ENCODE measurements around the gene EHBP1. TPM values are rescaled to one million over a fixed set of nuclear protein-coding genes. Genes with fewer than 3 reads are reported as not detected.

The EHBP1 gene
- total and polyA plus RNA-seq, 2 donors (not counting 1 experiment from before 2014, with no cell fraction given) = 129 to 191 TPM

DNA sequence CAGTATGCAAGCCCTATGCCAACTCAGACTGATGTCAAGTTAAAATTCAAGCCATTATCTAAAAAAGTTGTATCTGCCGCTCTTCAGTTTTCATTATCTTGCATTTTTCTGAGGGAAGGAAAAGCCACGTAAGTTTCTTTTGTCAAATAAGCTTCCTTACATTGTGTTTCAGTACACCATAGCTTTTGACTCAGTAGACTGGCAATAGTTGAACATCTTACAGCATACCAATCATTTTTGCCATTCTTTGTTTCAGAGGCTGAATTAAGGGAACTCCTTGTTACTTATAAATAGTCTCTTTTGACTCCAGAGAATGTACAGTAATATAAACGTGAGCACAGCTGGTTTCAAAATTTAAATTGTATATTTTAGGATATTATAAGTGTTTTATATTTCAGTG, 120.6 kb downstream of the EHBP1 start:
- Histone ChIP-seq H3K36me3 (ENCODE audit: control insufficient read depth, insufficient read depth, low read length) (peaks cover 3% of the 10 kb centered on the region), H3K4me3 (replicated peaks in 1 of 4; ENCODE audit: control extremely low read depth in 1 of 4, insufficient read depth in 1 of 4, low read depth in 3 of 4, low read length in 4 of 4) (no peak overlapping the region), H2AFZ (ENCODE audit: low read length) (no peak overlapping the region), H3K27me3 (ENCODE audit: control insufficient read depth, insufficient read depth, low read length) (no peaks in the 10 kb centered on the region), H3K9me3 (ENCODE audit: control insufficient read depth, insufficient read depth, low read depth, low read length) (no peaks in the 10 kb centered on the region), H3K9ac (ENCODE audit: insufficient read depth, low read length) (no peak overlapping the region), H4K20me1 (ENCODE audit: control insufficient read depth, extremely low read depth, insufficient read depth, low read length) (no peaks in the 10 kb centered on the region), H3K4me2 (ENCODE audit: extremely low read depth, insufficient read depth, low read length) (peak overlapping the region; percentile 48), H3K79me2 (ENCODE audit: control insufficient read depth, insufficient read depth, low read length) (peaks cover 2% of the 10 kb centered on the region), H3K27ac (ENCODE audit: insufficient read depth, low read length) (no peak overlapping the region), H3K4me1 (ENCODE audit: control insufficient read depth, extremely low read depth, insufficient read depth, low read length) (peaks cover 2% of the 10 kb centered on the region)
- DNase-seq (ENCODE audit: low read depth in 2 of 2) = peak in 1 of 2 donors; percentile 85
- TF ChIP-seq EZH2 (IDR thresholded peaks at IDR 0.05; ENCODE audit: low read length, missing control alignments) (no peak), CTCF (conservative IDR thresholded peaks at IDR 0.05 in 1 of 2, IDR thresholded peaks at IDR 0.05 in 1 of 2; ENCODE audit: low read depth in 1 of 2, low read length in 2 of 2) (no peak)

- H3K79me2 ChIP-seq (ENCODE audit: control insufficient read depth, insufficient read depth, low read length) = peaks cover 2% of the 10 kb centered on the region
- TF ChIP-seq EZH2 (IDR thresholded peaks at IDR 0.05; ENCODE audit: low read length, missing control alignments) = no peak
- no peak for TF ChIP-seq CTCF (conservative IDR thresholded peaks at IDR 0.05 in 1 of 2, IDR thresholded peaks at IDR 0.05 in 1 of 2; ENCODE audit: low read depth in 1 of 2, low read length in 2 of 2)
- no peaks in the 10 kb centered on the region for H3K9me3 ChIP-seq (ENCODE audit: control insufficient read depth, insufficient read depth, low read depth, low read length)
- H3K36me3 ChIP-seq (ENCODE audit: control insufficient read depth, insufficient read depth, low read length) = peaks cover 3% of the 10 kb centered on the region
- no peak for DNase-seq (ENCODE audit: low read depth in 2 of 2)
- H3K4me3 ChIP-seq (replicated peaks in 1 of 4; ENCODE audit: control extremely low read depth in 1 of 4, insufficient read depth in 1 of 4, low read depth in 3 of 4, low read length in 4 of 4) = no peak overlapping the region
- no peak overlapping the region for H3K27ac ChIP-seq (ENCODE audit: insufficient read depth, low read length)
- no peak overlapping the region for H3K9ac ChIP-seq (ENCODE audit: insufficient read depth, low read length)
- no peak overlapping the region for H3K4me2 ChIP-seq (ENCODE audit: extremely low read depth, insufficient read depth, low read length)
- H2AFZ ChIP-seq (ENCODE audit: low read length) = no peak overlapping the region
- H3K27me3 ChIP-seq (ENCODE audit: control insufficient read depth, insufficient read depth, low read length) = no peaks in the 10 kb centered on the region
- H3K4me1 ChIP-seq (ENCODE audit: control insufficient read depth, extremely low read depth, insufficient read depth, low read length) = peaks cover 2% of the 10 kb centered on the region
- H4K20me1 ChIP-seq (ENCODE audit: control insufficient read depth, extremely low read depth, insufficient read depth, low read length) = no peaks in the 10 kb centered on the region
Observed at GRCh38 chr2:62826953-62827675, 121.6 kb downstream of the EHBP1 start.

DNA sequence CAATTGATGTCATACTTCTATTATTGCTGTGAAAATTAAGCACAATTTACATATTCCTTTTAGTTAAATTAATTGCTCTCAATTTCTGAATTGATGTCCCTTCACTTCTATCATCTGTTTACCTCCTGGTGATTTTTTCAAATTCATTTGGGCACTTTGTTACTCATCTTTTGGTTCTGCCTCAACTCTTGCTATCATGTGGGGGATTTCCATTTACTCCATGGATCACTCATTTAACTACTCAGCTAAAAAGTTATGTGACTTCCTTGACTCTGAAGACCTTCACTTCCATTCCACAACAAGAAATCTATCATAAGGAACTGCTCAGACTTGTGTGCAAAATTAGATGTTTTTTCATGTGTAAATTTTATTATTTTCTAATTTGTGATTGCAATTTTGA, 126.2 kb downstream of the EHBP1 start:
- no peak overlapping the region for H3K4me2 ChIP-seq (ENCODE audit: extremely low read depth, insufficient read depth, low read length)
- H3K9me3 ChIP-seq (ENCODE audit: control insufficient read depth, insufficient read depth, low read depth, low read length) = no peaks in the 10 kb centered on the region
- no peak overlapping the region for H2AFZ ChIP-seq (ENCODE audit: low read length)
- H3K79me2 ChIP-seq (ENCODE audit: control insufficient read depth, insufficient read depth, low read length) = no peaks in the 10 kb centered on the region
- H3K4me1 ChIP-seq (ENCODE audit: control insufficient read depth, extremely low read depth, insufficient read depth, low read length) = no peaks in the 10 kb centered on the region
- H3K9ac ChIP-seq (ENCODE audit: insufficient read depth, low read length) = no peak overlapping the region
- H3K27ac ChIP-seq (ENCODE audit: insufficient read depth, low read length) = no peak overlapping the region
- H4K20me1 ChIP-seq (ENCODE audit: control insufficient read depth, extremely low read depth, insufficient read depth, low read length) = no peaks in the 10 kb centered on the region
- TF ChIP-seq EZH2 (IDR thresholded peaks at IDR 0.05; ENCODE audit: low read length, missing control alignments) (no peak), CTCF (conservative IDR thresholded peaks at IDR 0.05 in 1 of 2, IDR thresholded peaks at IDR 0.05 in 1 of 2; ENCODE audit: low read depth in 1 of 2, low read length in 2 of 2) (no peak)
- H3K4me3 ChIP-seq (replicated peaks in 1 of 4; ENCODE audit: control extremely low read depth in 1 of 4, insufficient read depth in 1 of 4, low read depth in 3 of 4, low read length in 4 of 4) = no peak overlapping the region
- no peaks in the 10 kb centered on the region for H3K27me3 ChIP-seq (ENCODE audit: control insufficient read depth, insufficient read depth, low read length)
- no peak for DNase-seq (ENCODE audit: low read depth in 2 of 2)
- peaks cover 3% of the 10 kb centered on the region for H3K36me3 ChIP-seq (ENCODE audit: control insufficient read depth, insufficient read depth, low read length)

Data from fibroblast of lung (primary cell).